Jurkat, Clone E6-1 (cell line): ENCODE measurements around the gene CCDC8.
"Not testable (repeated sequence)": the region's sequence is repeated elsewhere in the genome, so short reads cannot be mapped to it uniquely, and the experiment has no call there.

Experiments used
- DNase-seq: peaks from one replicate; pipeline ENCODE4 v3.0.0-alpha.2; 2011; ENCODE audit warnings: low read depth, low spot score
- H3K4me3 ChIP-seq: 2 replicates; pipeline ENCODE4 v1.5.1; 2011; ENCODE audit warnings: mild to moderate bottlenecking, low read length, control low read depth, moderate library complexity

The CCDC8 gene

DNA sequence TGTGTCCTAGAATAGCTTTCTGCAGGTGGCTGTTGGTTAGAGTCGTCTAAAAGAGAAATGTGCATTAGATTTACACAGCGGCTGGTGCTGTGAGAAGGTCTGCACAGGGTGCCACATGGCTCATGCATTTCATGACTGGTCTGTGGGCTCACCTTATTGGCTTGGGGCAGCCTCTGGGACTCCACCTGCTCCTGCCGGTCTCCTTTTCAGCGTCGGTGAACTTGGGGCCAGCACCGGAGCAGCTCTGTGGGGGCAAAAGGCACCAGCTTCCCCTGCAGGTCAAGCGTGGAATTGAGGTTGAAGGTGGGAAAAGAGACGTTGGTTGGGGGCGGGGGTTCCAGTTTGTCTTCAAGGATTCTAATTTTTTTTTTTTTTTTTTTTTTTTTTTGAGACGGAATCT lies 18.5 kb upstream of the CCDC8 start:
- no peak overlapping the region for H3K4me3 ChIP-seq
- no peak for DNase-seq

DNA sequence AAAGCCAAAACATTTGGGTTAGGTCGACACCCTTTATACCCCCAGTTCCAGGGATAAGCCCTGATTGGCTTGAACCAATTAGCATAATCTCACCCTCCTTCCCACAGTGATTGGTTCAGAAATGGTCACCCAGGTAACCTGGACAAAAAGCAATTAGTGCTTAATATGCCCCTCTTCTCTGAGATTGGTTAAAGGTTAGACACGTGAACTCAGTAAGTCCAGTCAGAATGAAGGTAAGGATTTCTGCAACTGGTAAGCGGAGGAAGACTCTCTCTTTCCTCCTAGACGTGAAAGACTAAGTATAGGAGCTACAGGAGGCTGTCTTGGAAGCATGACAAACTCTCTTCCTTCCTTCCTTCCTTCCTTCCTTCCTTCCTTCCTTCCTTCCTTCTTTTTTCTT lies 16.6 kb upstream of the CCDC8 start:
- no peak for DNase-seq
- no peak overlapping the region for H3K4me3 ChIP-seq

DNA sequence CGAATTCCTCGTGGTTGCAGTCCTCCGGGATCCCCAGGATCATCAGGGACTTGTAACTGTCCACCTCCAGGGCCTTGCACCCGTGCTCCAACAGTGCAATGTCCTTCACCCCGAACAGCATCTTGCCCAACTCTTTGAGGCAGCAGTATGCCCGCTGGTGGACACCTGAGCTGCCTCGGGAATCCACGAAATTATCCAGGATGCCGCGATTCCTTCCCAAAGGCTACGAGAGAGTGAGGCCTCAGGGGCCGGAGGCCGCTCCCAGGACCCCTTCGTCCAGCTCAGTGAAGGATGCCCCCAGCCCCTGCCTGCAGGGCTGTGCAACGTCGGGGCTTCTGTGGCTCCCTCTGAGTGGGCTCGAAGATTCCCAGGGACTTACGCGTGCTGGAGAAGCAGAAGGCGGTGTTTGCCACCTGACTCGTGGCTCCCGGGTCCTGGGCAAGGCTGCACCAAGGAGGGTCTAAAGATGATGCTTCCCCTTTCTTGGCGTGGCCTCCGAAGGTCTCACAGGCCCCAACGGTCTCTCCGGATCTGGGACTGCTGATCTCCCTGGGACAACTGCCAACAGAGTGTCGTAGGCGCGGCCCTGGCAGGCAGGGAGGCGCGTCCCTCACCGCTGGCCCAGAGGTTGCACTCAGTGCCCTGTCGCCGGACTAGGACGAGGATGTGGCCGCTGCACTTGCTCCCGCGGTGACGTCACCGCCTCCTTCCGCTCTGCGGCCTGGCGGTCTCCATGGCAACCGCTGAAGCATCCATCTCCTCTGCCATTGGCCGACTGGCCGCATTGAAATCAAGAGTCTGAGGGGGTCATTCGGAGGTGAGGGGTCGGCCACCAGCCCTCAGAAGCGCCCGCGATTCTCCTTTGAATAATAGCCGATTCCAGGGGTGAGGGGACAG lies 15.1 kb upstream of the CCDC8 start, which contains the start of gene PNMA8C:
TSS of gene PNMA8C (minus strand) at position 698 of the 897 bp plus-strand sequence. CDS start at position 121, 577 bp downstream.
- no peak for DNase-seq
- no peak within 1 kb of the TSS for H3K4me3 ChIP-seq

DNA sequence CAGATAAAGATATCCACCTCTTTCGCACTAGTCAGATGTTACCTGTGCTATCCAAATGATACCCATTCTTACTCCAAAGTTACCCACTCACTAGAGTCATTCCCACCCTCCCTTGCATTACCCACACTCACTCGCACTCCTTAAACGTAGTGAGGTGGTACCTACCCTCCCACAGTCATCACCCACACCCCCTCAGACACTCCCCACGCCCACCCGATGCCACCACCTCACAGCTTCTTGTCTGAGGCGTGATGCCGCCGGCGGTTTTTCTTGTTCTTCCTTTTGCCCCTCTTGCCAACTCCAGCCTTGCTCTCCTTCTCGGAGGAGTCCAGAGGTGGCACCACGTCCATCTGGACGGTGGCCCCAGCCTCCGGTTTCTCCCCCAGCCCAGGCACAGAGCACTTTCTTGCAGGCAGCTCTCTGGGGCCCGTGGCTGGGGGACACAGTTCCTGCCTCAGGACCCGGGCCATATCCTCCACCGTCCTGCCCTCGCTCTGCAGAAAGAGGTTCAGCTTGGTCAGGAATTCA lies 14.2 kb upstream of the CCDC8 start:
- no peak for DNase-seq
- H3K4me3 ChIP-seq, result no peak overlapping the region

DNA sequence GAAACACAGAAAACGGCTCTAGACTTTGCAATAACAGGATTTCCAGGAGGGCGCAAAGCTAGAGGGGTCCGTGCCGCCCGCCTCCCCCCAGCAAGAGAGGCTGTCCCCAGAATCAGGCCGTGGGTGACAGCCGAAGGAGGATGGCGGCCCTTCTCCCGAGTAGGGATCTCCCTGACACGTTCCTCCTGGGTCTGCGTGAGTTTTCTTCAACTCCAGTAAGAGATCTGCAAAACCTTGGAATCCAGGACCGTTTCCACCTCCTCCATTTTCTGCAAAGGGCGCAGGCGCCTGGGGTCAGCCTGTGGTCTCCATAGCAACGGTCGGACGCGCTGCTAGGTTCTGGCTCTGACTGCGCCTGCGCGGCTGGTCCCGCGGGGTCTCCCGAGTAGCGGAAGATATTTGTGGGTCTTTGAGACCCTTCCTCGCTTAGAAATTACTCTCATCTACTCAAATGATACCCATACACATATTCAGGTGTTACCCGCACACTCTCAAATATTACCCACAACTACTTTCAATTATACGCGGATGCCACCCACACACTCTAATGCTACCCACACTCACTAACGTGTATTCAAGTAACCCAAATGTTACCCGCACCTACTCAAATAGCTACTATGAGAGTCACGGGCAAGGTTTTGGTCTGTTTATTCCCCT lies 13.3 kb upstream of the CCDC8 start:
- DNase-seq, result no peak
- H3K4me3 ChIP-seq, result no peak overlapping the region

DNA sequence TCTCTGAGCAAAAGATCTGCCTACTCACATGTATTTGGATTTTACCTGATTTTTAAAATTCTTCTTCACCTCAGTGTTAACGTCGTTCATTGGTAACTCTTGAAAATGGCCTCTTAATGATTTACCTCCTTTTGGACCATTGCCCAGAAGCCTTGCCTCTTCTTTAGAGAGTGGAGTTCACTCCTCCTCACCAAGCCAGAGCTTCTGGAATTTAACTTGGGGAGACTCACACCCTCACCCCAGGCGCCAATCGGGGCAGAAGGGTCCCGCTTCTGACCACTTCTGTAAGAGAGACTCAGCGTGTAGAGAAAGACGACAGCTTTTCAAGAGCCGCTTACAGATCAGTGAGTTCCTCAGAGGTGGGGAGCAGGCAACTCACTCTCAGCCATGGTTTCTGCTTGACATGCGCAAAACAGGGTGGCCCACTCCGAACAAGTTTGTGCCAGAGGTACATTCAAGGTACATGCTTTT lies 12.7 kb upstream of the CCDC8 start:
- DNase-seq, result no peak
- no peak overlapping the region for H3K4me3 ChIP-seq

DNA sequence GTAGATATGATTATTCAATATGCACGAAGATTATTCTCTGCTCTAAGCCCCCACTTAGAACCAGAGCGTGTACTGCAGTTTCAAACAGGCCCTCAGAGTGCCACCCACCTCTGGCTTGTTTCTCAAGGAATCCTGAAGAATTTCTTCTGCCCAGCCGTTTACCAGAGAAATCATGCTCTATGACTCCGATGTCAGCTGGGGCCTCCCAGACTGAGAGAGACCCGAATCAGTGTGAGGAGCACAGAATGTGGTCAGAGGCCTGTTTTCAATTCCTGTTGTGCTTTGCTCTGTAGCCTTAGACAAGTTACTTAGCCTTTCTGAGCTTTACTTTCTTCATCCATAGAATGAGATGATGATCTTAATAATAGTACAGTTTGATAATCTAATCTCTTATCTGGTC lies 9.8 kb upstream of the CCDC8 start:
- no peak for DNase-seq
- H3K4me3 ChIP-seq, result no peak overlapping the region

DNA sequence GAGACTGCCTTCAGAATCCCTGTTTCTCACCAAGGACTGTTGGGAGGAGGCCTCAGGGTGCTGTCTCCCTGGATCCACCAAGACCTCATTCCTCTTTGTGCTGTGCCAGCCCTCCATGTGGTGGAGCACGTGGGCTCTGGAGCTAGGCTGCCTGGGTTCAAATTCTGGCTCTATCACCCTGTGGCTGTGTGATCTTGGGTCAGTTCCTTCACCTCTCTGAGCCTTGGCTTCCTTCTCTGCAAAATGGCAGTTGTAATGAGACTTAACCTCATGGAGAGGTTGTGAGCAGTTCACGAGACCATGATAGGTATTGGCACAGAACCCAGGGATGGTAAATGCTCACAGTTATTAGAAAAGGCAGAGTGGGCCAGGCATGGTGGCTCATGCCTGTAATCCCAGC lies 9.0 kb upstream of the CCDC8 start:
- DNase-seq, result no peak
- H3K4me3 ChIP-seq, result no peak overlapping the region

DNA sequence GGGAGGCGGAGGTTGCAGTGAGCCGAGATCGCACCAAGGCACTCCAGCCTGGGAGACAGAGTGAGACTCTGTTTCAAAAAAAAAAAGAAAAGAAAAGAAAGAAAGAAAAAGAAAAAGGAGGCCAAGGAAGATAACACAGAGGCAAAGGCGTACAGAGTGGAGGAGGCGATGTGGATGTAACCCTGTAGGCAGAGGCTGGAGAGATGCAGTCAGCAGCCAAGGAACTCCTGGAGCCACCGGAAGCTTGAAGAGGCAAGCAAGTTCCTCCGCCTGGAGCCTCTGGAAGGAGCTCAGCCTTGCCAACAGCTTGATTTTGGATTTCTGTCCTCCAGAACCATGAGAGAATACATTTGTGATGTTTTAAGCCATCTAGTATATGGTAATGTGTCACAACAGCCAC lies 6.7 kb upstream of the CCDC8 start:
- no peak overlapping the region for H3K4me3 ChIP-seq
- no peak for DNase-seq

DNA sequence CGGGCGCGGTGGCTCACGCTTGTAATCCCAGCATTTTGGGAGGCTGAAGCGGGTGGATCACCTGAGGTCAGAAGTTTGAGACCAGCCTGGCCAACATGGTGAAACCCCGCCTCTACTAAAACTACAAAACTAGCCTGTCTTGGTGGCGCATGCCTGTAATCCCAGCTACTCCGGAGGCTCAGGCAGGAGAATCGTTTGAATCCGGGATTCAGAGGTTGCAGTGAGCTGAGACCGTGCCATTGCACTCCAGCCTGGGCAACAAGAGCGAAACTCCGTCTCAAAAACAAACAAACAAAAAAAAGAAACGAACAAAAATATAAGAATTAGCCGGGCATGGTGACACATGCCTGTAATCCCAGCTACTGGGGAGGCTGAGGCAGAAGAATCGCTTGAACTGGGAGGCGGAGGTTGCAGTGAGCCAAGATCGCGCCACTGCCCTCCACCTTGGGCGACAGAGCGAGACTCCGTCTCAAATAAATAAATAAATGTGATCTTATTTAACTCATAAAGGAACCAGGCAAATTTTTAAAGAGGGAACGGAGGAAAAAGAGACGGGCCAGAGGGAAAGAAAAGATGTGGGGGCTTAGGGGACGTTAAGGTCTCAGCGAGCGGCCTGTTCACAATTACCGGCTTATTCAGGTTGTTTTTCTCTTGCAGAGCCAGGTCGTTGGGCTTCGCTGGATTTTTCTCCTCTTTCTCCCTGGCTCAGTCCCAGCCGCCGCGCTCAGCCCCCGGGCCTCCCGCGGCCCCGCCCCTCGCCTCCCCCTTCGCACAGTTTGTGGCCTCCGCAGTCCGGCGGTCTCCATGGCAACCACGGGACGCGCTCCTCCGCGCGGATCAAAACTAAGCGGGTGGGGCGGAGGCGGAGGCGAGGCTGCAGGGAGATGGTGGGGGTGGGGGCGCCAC lies 2.7 kb upstream of the CCDC8 start:
- H3K4me3 ChIP-seq, DNase-seq: not testable (repeated sequence)

DNA sequence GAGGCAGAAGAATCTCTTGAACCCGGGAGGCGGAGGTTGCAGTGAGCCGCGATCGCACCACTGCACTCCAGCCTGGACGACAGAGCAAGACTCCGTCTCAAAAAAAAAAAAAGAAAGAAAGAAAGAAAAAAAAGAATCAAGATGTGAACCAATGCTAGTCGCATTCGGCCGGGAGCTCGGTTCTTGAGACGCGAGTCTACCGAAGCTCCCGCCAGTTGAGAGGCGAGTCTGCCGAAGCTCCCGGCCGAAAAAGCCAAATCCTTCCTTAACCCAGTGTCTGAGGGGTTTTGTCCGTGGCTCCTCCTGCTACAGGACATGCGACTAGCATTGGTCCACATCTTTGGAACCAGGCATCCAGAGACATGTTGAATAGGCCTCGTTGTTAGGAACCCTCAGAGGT lies 1.5 kb upstream of the CCDC8 start:
- not testable (repeated sequence) for H3K4me3 ChIP-seq, DNase-seq

DNA sequence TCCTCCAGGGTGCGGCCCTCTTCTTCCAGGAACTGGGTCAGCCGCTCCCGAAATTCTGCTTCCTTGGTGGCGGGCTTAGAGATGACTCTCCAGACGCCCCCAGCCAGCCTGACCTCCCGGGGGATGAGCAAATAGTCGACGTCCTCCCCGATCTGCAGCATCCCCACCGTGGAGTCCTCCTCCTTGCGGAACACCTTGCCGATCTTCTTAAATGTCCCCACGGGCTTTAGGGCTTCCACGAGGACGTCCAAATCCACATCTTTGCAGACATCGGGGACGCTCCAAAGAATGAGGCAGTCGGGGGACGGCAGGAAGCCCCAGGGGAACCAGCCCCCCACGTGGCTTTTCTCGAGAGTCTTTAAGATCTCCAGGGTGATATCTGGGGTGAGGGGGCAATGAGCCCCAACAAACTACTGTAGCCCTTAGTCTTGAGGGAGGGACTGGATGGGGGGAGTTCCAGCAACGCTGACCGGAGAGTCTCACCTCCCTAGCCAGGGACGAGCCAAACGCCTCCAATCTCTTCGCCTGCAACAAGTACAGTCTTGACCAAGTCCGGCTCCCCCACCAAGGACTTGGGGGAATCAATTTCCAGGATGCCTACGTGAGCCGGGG lies 608 bp downstream of the CCDC8 start:
- DNase-seq, result no peak
- no peak overlapping the region for H3K4me3 ChIP-seq

DNA sequence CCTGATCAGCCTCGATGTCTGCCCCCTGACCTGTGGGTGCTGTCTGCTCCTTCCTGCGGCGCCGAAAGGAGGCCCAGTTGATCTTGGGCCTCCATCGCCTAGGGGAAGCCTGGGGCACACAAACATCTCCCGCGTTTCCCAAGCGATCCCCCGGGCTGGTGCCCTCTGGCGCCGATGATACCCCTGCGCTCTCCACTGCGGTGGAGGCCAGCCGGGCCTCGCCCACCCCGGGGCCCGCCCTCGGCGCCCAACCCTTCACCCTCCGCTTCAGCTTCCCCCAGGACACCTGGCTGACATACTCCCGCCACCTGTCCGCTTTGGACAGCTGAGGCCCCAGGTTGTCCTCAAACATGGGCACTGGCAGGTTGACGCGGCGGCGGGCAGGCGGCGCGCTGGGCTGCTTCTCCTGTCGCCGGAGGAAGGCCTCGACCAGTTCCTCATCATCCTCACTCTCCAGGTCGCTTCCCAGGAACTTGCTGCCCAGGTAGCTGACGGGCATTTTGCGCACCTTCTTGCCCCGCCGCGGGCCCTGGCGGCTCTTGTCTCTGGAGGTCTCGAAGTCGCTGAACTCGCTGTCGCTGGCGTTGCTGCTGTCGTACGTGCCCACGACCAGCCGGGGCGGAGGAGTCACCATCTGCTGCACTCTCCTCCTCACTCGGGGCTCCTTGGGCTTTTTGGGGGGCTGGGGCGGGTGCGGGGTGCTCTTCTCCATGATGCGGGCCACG lies 1.3 kb downstream of the CCDC8 start:
- no peak for DNase-seq
- H3K4me3 ChIP-seq, result no peak overlapping the region

DNA sequence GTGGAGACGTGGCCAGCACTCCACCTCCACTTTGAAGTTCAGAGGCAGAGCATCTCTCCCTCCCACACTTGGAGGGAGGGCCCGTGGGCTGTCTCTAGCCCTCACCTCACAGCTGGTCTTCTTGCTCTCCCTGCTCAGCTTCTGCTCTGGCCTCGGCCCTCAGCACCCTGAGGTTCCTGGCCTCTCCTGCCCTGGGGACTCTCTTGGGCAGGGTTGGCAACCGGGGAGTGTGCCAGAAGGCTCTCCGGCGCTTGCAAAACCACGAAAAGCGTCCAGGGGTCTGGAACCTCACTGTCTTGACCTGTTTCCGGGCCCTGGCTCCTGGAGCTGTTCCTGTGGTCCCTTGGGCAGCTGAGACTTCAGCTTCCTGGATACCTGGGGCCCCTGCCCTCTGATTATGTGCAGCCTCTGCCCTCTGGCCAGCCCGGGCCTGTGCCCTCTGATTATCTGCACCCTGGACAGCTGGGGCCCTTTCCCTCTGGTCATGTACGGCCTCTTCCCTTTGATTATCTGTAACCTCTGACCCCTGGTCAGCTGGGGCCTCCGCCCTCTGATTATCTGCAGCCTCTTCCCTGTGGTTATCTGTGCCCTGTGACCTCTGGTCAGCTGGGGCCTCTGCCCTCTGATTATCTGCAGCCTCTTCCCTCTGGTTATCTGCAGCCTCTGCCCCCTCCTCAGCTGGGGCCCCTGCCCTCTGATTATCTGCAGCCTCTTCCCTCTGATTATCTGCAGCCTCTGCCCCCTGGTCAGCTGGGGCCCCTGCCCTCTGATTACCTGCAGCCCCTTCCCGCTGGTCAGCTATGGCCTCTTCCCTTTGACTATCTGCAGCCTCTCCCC lies 2.1 kb downstream of the CCDC8 start:
- DNase-seq, result no peak
- no peak overlapping the region for H3K4me3 ChIP-seq

DNA sequence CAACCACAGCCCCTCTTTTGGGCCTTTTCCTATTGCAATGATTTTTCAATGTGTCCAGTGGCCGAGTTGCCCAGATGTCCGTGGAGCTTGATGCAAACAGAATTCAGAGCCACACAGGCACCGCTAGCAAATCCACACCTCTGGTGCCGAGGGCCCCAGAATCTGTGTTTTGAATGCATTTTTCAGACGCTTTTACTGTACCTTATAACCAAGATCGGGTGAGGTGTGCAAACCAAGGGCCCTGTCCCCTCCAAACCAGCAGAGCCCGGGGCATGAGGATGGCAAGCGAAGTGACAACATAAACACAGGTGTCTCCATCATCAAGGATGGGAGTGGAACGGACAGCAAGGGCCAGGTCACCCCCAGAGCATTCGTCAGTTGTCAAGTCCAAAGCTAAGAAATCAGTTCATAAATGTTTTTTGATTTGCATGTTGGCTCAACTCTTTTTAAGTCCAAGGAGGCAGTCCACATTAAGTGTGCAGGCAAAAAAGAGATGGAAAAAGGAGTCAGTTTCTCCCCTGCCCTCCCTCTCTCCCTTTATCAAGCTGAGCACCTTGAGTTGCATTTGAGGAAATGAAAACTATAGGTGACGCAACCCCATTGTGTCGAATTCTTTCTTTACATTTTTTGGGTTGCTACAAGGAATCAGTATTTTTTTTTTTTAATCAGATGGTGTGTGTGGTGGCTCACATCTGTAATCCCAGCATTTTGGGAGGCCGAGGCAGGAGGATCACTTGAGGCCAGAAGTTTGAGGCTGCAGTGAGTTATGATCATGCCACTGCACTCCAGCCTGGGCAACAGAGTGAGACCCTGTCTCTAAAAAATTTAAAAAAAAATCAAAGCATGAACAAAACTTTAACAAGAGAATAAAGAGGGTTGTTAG lies 2.9 kb downstream of the CCDC8 start:
- DNase-seq, result no peak
- no peak overlapping the region for H3K4me3 ChIP-seq

DNA sequence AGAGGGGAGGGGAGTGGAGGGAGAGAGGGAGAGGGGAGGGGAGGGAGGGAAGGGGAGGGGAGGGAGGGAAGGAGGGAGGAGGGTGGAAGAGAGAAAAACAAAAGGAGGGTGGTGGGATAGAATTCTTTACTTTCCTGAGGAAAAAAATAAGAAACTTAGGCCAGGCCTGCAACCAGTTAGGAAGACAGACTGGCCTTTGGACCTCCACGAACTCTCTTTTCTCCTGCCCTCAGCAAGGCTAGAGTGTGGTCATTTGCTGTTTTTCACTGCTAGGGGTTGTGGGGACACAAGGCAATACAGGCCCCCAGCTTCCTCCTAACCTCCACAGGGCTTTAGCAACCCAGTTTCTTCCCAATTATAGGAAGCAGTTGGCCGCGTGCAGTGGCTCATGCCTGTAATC lies 4.2 kb downstream of the CCDC8 start:
- DNase-seq, result no peak
- H3K4me3 ChIP-seq, result no peak overlapping the region

DNA sequence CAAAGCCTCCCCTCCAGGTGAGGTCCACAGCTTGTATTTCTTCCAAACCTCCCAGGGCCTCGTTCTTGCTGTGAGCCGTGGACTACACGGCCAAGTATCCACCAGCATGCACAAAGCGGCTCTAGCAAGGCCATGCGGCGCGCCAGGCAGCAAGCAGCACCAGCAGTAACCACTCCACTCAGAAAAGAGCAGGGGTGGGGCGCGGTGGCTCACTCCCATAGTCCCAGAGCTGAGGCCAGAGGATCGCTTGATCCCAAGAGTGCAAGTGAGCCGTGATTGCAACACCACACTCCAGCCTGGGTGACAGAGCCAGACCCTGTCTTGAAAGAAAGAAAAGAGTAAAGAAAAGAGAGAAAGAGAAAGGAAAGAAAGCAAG lies 4.7 kb downstream of the CCDC8 start:
- H3K4me3 ChIP-seq, result no peak overlapping the region
- DNase-seq, result no peak
